PC-3 (cell line): ENCODE data around the gene MLLT11.

Source experiments
- CTCF ChIP-seq: fragments of 300-600 bp; sonication (generic); conservative IDR thresholded peaks from 2 replicates; pipeline ENCODE4 v1.5.1; 2017; ENCODE audit warnings: antibody characterized with exemption, low read depth, mild to moderate bottlenecking, low read length
- EZH2 ChIP-seq: fragments of 300-600 bp; sonication (generic); IDR thresholded peaks from one replicate; pipeline ENCODE4 v1.6.1; 2017; ENCODE audit warnings: antibody characterized with exemption, mild to moderate bottlenecking, low read length; ENCODE audit not compliant: unreplicated experiment
- EZH2phosphoT487 ChIP-seq: fragments of 300-600 bp; sonication (generic); IDR thresholded peaks from 2 replicates; pipeline ENCODE4 v1.6.1; 2018; ENCODE audit warnings: mild to moderate bottlenecking, antibody characterized with exemption, low read length, borderline replicate concordance

DNA sequence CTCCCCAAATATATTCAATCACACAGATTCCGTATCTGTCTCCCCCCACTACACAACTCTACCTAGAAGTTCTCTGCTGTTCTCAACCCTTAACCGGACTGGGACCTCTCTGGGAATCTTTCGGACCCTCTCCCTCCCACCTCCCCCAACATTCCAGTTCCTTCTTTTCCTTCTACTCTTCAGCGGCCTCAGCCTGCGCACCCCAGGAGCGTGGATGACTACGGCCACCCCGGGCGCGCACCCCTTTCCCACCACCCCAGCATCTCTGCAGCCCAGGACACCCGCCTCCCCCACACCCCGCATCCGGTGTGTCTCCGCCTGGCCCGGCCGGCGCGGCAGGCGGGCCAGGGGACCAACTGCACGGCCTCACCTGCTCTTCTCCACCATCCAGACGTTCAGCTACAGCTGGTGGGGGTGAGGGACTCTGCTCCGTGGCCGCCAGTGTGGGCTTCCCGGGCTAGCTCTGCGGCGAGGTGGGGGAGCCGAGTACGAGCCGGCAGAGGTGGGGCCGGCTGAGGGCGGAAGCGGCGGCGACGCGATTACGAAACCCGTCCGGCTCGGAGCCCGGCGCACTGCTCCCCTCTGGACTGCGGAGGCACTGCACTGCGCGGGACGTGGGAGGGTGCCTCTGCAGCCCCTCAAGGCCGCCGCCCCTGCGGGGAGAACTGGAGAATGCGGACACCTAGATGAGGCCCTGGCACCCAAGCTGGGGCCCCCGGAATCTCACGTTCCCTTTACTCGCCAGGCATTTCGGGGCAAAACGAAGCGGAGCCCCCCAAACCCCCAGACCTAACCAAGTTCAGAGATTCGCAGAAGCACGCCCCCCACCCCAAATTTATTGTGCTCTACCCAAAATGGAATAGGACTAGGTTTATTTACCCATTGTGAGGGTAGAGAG, 839 bp upstream of the MLLT11 start, which contains the start of gene CDC42SE1:
- TF ChIP-seq CTCF: peak; percentile 77
- no peak for TF ChIP-seq EZH2phosphoT487
- TF ChIP-seq EZH2: no peak
